Neuron (in vitro differentiated cells): ENCODE measurements around the gene SLC2A4RG.

Experiments used
- H2AFZ ChIP-seq: one replicate; pipeline ENCODE4 v1.6.1; 2013; ENCODE audit warnings: low read depth, mild to moderate bottlenecking, inconsistent platforms, low read length, moderate library complexity
- H3K27me3 ChIP-seq: one replicate; pipeline ENCODE4 v1.6.1; 2013; ENCODE audit warnings: low read length; ENCODE audit not compliant: insufficient read depth
- H3K36me3 ChIP-seq: one replicate; pipeline ENCODE4 v1.6.1; 2013; ENCODE audit warnings: low read length; ENCODE audit not compliant: insufficient read depth
- H3K4me1 ChIP-seq: one replicate; pipeline ENCODE4 v1.6.1; 2013; ENCODE audit warnings: low read length; ENCODE audit not compliant: insufficient read depth
- H3K4me3 ChIP-seq: 2 replicates; pipeline ENCODE4 v1.5.1; 2013; ENCODE audit warnings: mild to moderate bottlenecking, low read length, moderate library complexity
- H3K9me3 ChIP-seq: one replicate; pipeline ENCODE4 v1.6.1; 2013; ENCODE audit warnings: low read length

Gene SLC2A4RG

DNA sequence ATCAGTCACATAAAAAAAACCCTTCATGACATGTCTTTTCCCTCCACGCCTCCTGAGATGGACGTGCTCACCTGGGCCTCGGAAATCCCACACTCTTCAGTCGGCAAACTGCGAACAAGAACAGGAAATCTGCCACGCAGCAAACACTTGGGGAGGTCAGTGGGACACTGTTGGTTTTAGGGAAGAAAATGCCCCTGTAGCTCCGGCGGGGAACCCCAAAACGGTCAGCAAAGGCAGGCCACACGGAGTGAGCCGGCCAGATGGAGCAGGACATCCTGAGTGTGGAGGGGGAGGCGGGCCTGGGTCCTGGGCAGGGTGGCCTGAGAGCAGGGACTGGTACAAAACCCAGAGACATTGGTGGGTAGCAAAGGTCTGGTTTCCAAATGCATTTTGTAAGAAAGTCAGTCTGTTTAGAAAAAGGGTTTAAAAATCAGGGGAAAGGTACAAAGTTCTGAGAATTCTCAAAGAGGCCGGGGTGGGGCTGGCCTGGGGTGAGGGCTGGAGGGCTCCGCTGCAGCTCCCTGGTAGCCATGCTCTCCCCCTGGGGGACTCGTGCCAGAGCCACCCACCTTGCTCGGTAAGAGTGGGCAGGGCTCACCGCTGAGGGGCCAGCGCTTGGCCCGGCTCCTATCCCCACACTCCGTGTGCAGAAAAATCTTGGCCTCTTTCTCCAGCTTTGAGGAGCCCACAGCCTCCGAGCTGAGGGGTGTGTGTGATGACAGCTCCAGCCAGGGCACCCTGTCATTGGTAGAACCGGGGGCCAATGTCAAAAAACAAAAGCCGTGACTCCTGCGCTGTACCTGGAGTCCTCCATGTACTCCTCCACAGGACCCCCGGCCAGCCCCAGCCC is 5.2 kb downstream of the SLC2A4RG start:
- Histone ChIP-seq H3K27me3 (no peaks in the 10 kb centered on the region), H3K4me3 (no peak overlapping the region)

DNA sequence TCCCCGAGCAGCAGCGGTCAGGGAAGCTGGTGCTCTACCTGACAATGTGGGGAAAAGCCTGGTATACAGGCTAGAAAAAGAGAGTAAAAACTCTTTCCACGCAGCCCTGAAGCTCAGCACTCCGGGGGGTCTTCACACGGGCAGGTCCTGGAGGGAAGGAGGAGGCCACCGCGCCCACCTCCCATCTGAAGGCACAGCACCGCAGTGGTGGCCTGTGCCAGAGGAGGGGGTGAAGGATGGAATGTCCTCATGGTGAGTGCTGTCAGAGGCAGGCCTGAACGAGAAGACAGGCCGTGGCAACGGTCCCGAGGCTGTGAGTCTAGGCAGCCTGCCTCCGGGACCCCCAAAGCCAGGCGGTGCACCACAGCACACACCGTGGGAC is 5.8 kb downstream of the SLC2A4RG start:
- no peak overlapping the region for H2AFZ ChIP-seq
- peaks cover 46% of the 10 kb centered on the region for H3K36me3 ChIP-seq
- no peaks in the 10 kb centered on the region for H3K9me3 ChIP-seq
- peaks cover 9% of the 10 kb centered on the region for H3K4me1 ChIP-seq
- no peak overlapping the region for H3K4me3 ChIP-seq
- no peaks in the 10 kb centered on the region for H3K27me3 ChIP-seq

More for the DNA sequence above, 5.2 kb downstream of the SLC2A4RG start:
- Histone ChIP-seq H3K9me3 (no peaks in the 10 kb centered on the region), H2AFZ (no peak overlapping the region), H3K4me1 (peaks cover 9% of the 10 kb centered on the region), H3K36me3 (peaks cover 42% of the 10 kb centered on the region)

DNA sequence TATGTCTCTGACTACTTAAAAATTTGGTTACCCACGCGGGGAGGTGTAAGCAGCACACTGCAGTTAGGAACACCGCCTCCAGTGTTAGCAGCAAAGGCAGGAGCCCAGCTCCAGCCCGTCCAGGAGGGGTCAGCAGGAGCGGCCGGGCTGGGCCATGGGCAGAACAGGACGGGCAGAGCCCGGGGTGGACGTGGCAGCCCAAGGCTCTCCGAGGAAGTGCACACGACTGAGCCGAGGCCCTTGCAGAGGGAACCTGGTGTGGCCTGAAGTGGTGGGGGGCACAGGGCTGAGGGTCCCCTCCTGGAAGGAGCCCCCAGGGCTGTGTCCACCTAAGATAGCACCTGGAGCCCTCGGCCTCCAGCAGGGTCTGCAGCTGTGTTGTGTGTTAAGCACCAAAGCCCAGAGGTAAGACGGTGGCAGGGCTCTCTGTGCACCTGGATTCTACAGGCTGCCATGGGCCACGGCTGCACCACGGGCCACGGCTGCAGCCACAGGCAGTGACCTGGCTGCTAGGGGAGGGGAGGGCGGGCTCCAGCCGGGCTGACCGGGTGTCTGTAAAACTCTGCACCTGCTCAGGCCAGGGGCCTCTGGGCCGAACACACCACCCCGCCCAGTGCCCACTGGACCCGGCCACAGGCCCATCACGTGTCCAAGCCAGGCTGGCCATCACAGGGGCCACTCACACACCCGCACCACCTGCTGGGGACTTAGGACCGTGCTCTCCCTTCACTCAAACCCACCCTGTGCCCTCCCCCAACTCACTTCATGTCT is 6.6 kb downstream of the SLC2A4RG start:
- Histone ChIP-seq H3K36me3 (peaks cover 46% of the 10 kb centered on the region), H2AFZ (no peak overlapping the region), H3K4me3 (no peak overlapping the region), H3K4me1 (peaks cover 13% of the 10 kb centered on the region), H3K27me3 (no peaks in the 10 kb centered on the region), H3K9me3 (no peaks in the 10 kb centered on the region)

DNA sequence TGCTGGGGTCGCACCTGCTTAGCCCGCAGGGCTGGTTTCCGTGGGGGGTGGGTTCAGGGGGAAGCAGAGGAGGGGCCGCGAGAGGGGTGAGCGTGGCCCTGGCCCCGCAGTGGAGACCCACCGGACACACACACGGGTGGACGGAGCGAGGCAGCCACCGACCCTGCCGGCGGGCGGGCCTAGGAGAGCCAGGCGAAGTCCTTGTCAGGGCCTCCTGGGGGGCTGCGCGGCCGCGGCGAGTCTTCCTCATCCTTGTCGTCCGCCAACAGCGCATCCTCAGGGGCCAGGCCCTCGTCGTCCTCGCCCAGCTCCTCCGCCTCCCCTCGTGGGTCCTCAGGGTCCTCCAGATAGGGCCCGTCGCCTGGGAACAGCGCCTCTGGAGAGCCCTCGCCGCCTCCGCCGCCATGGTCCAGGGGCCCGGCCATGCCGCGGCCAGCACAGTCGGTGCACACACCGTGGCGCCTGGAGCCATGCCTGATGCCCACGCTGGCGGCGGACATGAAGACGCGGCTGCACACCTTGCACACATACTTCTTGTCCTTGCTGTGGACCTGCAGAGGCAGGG is 7.3 kb downstream of the SLC2A4RG start:
- no peaks in the 10 kb centered on the region for H3K27me3 ChIP-seq
- no peak overlapping the region for H2AFZ ChIP-seq
- no peak overlapping the region for H3K4me3 ChIP-seq
- H3K9me3 ChIP-seq, result no peaks in the 10 kb centered on the region
- H3K4me1 ChIP-seq, result peaks cover 7% of the 10 kb centered on the region
- H3K36me3 ChIP-seq, result peaks cover 39% of the 10 kb centered on the region

DNA sequence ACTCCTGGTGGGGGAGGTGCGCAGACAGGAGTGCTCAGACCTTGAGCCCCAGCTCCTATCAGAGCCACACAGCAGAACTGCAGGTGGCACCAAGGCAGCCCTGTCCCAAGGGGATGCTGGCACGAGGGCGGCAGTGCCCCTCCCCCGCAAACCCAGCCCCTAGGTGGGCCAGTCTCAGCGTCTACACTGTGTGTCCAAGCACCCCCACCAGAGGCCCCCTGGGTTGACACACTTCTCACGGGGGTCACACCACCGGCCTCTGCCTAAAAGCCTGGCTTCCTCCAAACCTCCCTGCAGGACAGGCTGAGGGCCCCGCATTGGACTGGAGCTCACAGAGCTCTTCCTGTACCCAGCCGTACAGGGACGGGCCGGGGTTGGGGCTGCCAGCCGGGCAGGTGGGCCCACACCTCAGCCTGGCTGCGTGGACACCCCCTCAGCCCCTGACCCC is 8.1 kb downstream of the SLC2A4RG start:
- Histone ChIP-seq H3K4me1 (peaks cover 6% of the 10 kb centered on the region), H2AFZ (no peak overlapping the region), H3K4me3 (no peak overlapping the region), H3K36me3 (peaks cover 34% of the 10 kb centered on the region), H3K9me3 (no peaks in the 10 kb centered on the region), H3K27me3 (no peaks in the 10 kb centered on the region)

DNA sequence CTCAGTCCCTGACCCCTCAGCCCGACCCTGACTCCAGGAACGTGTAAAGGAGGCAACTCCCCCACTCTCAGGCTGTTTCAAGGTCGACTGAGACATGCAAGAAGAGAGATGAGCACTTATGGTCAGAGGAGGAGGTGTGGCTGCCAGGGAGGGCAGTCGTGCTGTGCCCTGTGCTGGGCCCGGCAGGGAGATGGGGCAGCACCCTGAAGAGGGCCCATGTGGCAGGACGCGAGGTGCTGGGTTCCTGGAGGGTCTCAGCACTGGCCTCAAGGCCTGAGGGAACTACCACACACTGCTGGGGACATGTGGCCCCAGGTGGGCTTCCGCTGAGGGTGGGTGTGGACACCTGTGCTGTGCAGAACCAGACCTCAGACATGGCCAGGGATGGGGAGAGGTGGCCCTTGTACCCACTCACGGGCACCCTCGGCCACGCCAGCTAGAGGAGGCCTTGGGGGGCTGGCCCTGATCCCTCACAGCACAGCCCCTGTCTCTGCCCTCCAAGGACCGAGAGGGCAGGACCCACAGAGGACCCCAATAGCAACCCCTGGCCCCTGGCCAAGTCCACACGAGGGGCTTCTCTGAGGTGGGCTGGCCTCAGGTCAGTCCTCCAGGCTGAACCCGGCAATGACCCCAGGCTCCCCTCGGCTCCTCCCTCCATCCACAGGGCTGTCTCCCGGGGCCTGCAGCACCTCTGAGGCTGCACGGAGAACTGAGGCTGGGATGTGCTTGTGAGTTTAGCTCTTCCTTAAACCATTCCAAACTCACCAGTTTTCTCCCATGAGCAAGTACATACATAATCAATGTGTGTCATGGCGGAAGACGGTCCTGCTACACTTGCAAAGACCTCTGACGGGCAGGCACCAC is 8.7 kb downstream of the SLC2A4RG start:
- Histone ChIP-seq H3K4me1 (peaks cover 6% of the 10 kb centered on the region), H3K9me3 (no peaks in the 10 kb centered on the region), H3K27me3 (no peaks in the 10 kb centered on the region), H3K36me3 (peaks cover 33% of the 10 kb centered on the region), H2AFZ (no peak overlapping the region), H3K4me3 (no peak overlapping the region)

DNA sequence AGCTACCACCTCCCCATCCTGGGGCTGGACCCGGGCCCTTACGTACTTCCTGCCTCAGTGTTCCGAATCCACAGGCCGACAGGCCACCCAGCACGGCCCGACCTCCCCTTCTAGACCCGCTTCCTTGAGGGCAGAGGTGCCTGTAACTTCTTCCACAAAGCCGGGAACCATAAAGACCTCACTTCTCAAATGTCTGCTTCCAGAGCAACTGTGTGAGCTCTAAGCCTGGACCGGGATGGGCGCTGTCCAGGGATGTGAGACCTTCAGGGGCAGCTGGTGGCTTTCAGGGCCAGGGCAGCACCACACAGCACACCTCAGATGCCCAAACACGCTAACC is 9.3 kb downstream of the SLC2A4RG start:
- Histone ChIP-seq H3K36me3 (peaks cover 27% of the 10 kb centered on the region), H3K9me3 (no peaks in the 10 kb centered on the region), H2AFZ (no peak overlapping the region), H3K4me3 (no peak overlapping the region), H3K27me3 (no peaks in the 10 kb centered on the region), H3K4me1 (peaks cover 6% of the 10 kb centered on the region)

DNA sequence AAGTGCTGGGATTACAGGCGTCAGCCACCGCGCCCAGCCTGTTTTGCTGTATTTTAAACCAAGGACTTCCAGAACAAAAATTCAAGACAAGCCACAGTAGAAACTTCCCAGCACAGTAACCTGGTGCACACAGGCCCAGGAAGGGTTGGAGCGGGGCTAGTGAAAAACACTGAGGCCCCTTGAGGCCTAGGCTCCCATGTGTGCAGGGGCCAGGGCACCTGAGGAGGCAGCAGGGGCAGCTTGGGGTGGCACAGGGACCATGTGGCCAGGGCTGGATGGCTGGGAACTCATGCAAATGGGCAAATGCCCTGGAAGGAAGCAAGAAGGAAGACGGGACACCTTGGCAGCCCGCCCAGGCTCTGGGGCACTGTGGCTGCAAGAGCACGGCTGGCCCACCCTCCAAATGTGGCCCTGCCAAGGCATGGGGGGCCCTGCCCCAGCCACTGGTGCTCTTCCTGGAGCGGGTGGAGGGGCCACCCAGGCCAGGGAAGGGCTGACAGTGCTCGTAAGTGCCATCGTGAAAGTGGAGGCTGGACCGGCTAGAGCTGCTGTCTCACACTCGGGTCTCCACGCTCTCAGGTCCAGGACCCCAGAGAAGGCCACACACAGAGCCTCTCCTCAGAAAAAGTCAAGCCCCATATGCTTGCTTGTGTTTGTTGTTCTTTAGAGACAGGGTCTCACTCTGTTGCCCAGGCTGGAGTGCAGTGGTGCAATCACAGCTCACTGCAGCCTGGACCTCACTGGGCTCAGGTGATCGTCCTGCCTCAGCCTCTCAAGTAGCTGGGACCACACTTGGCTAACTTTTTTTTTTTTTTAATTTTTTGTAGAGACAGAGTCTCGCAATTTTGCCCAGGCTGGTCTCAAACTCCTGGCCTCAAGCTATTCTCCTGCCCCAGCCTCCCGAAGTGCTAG is 10.3 kb downstream of the SLC2A4RG start:
- Histone ChIP-seq H3K4me3 (no peak overlapping the region), H3K27me3 (no peaks in the 10 kb centered on the region), H2AFZ (no peak overlapping the region), H3K9me3 (no peaks in the 10 kb centered on the region), H3K36me3 (peaks cover 20% of the 10 kb centered on the region), H3K4me1 (peaks cover 6% of the 10 kb centered on the region)

DNA sequence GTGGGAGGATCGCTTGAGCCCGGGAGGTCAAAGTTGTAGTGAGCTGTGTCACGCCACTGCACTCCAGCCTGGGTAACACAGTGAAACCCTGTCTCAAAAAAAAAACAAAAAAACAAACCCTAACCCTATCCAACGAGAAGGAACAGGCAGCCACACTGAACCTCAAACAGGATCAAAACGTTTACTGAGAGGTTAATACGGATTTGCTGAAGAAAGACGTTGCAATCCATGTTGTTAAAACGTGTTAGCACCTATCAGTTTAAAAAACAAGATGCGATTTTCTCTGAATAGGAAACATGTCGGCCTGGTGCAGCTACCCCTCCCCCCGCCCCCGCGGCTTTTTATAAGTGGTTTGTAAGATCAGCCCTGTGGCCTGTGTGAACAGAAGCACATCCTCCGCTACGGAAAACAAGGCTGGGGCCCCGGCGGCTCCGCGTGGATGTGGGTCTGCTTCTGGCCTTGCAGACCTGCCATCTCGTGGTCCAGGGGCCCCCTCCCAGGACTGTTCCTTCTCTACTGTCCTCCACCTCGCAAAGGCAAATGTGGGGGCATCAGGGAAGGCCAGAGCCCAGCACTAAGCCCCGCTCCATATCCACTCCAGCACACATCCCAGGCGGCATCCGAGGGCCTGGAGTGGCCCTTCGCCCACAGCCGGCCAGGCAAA is 11.4 kb downstream of the SLC2A4RG start:
- Histone ChIP-seq H3K27me3 (no peaks in the 10 kb centered on the region), H2AFZ (no peak overlapping the region), H3K4me3 (no peak overlapping the region), H3K4me1 (peaks cover 6% of the 10 kb centered on the region), H3K36me3 (peaks cover 15% of the 10 kb centered on the region), H3K9me3 (no peaks in the 10 kb centered on the region)

DNA sequence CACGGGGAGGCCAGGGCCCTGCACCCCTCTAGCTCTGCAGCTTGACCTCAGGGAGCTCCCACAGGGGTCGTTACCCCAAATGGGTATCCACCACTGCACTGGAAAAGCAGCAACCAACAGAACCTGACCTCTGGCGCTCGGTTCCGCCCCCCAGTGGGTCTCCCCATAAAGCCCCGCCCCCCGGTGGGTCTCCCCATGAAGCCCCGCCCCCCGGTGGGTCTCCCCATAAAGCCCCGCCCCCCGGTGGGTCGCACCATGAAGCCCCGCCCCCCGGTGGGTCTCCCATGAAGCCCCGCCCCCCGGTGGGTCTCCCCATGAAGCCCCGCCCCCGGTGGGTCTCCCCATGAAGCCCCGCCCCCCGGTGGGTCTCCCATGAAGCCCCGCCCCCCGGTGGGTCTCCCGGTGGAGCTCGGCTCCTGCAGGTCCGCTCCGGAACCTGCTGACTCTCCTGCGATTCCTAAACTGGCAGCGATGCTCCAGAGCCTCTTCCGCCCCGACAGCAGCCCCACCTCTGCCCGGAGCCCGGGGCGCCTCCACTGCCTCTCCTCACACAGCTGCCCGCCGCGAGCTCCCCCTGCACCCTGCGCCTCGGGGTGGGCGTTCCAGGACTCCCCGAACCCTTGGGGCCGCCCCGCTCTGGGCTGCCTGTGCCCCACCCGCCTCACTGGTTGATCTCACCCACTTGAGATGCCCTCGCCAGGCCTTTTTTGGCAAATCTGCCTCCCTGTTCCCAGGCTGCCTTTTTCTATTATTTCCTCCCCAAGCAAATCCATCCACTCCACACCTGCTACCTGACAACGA is 12.1 kb downstream of the SLC2A4RG start:
- H3K27me3 ChIP-seq, result no peaks in the 10 kb centered on the region
- H3K9me3 ChIP-seq, result no peaks in the 10 kb centered on the region
- no peak overlapping the region for H3K4me3 ChIP-seq
- H3K4me1 ChIP-seq, result peaks cover 6% of the 10 kb centered on the region
- no peak overlapping the region for H2AFZ ChIP-seq
- peaks cover 15% of the 10 kb centered on the region for H3K36me3 ChIP-seq

DNA sequence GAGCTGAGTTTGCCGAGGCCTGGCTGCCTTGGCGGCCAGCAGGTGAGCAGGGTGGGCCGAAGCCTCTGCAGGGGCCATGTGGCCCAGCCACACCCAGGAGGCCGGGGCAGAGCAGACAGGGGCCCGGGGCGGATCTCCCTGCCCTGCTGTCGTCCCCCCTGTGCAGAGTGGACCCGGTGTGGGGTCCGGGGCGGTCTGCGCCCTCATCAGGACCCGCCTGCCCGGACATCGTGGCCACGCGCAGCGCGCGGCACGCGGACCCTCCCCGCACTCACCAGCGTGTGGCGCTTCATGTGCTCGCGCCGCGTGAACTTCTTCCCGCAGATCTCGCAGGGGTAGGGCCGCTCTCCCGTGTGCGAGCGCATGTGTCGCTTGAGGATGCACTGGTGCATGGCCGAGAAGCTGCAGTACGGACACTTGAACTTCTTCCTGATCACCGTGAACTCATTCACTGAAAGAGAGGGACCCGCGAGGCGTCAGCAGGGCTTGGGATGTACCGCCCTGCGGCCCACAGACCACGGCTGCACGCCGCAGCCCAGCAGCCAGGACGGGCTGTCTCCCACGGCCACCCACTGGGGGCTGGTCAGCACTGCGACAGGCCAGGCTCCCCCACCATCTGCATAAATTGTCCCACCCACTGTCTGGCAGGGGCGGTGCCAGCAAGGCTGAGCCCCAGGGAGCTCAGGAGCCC is 13.0 kb downstream of the SLC2A4RG start:
- Histone ChIP-seq H3K36me3 (peaks cover 12% of the 10 kb centered on the region), H3K9me3 (no peaks in the 10 kb centered on the region), H3K27me3 (no peaks in the 10 kb centered on the region), H3K4me1 (peaks cover 6% of the 10 kb centered on the region), H3K4me3 (no peak overlapping the region), H2AFZ (no peak overlapping the region)
